HG03460 (cell line): Measurements from ENCODE around the gene BMP6.
"Not testable (repeated sequence)": the region's sequence is repeated elsewhere in the genome, so short reads cannot be mapped to it uniquely, and the experiment has no call there.

Source experiments
- ATAC-seq: cut with Tn5 transposase; IDR thresholded peaks from one replicate; pipeline ENCODE4 v1.9.1; 2021; ENCODE audit not compliant: unreplicated experiment

Gene BMP6

GRCh38 chr6:7880718-7881107 lies 154.8 kb downstream of the BMP6 start:
- no peak for ATAC-seq

GRCh38 chr6:7881765-7882500 lies 156.0 kb downstream of the BMP6 start:
- ATAC-seq: no peak

DNA sequence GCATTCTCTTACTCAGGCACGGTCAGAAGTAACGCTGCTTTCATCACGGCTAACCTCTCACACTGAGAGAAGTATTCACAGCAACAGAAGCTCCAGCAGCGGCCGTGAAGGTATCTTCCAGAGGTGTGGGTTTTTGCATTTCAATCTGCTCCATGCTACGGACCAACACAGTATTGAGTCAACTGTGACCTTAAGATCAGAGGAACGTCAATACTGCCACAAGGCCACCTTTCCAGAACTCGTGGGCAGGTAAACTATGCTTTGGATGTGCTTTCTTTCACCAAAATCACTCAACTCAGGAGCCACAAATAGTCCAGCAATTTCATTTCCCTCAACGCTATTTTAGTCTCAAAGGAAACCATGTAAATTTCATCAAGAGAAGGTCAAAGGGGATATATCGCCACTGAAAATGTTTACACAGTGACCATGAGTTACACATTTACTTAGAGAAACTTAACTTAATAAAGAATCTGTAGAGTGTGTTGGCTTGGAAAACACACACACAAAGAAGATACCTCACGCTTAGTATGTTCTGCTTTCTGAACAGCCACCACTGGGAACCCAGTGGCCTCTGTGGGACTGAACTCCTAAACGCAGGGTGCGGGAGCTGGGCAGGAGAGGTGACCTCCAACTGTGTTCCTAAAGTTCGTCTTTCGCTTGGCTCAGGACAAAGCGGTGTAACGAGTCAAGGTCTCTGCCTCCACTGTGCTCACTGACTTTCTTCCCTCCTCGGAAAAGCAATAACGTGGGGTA lies 156.8 kb downstream of the BMP6 start:
- no peak for ATAC-seq

GRCh38 chr6:7883381-7883780 lies 157.5 kb downstream of the BMP6 start:
- no peak for ATAC-seq

GRCh38 chr6:7886132-7886531 lies 160.2 kb downstream of the BMP6 start:
- no peak for ATAC-seq

DNA sequence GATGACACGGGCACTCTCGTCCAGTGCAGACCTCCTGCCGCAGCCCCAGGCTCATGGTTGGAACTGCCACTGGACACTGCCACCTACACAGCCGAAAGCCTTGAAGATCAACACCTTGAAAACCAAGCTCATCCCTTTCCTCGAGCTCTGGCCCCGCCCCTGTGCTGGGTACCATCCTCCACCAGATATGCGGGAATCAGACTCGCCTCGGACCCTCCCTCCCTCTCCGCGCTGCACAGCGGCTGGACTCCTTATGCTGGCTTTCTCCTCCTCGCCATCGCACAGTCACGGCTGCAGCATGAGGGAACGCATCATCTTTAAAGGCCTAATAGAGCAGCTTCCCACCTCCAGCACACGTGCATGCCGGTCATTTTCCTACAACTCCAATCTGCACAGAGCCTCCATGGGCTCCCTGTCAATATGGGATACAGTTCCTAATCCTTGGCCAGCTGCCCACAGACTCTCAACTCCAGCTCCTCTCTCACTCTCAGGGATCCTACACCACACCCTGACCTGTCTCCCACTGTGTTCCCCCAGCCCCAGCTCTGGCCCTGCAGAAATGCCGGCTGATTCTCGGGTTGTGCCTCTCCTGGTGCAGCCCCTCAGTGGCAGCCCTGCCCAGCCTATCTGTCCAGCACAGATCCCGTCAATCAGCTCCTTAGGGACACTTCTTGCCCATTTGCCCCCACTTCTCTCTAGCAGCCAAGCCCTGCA lies 161.5 kb downstream of the BMP6 start:
- ATAC-seq: no peak

- no peak for ATAC-seq
Observed at GRCh38 chr6:7888587-7889357, 162.9 kb downstream of the BMP6 start.

- no peak for ATAC-seq
Observed at GRCh38 chr6:7891078-7891872, 165.4 kb downstream of the BMP6 start.

GRCh38 chr6:7892367-7892766 lies 166.5 kb downstream of the BMP6 start:
- not testable (repeated sequence) for ATAC-seq

- no peak for ATAC-seq
Observed at GRCh38 chr6:7893342-7893741, 167.4 kb downstream of the BMP6 start.

DNA sequence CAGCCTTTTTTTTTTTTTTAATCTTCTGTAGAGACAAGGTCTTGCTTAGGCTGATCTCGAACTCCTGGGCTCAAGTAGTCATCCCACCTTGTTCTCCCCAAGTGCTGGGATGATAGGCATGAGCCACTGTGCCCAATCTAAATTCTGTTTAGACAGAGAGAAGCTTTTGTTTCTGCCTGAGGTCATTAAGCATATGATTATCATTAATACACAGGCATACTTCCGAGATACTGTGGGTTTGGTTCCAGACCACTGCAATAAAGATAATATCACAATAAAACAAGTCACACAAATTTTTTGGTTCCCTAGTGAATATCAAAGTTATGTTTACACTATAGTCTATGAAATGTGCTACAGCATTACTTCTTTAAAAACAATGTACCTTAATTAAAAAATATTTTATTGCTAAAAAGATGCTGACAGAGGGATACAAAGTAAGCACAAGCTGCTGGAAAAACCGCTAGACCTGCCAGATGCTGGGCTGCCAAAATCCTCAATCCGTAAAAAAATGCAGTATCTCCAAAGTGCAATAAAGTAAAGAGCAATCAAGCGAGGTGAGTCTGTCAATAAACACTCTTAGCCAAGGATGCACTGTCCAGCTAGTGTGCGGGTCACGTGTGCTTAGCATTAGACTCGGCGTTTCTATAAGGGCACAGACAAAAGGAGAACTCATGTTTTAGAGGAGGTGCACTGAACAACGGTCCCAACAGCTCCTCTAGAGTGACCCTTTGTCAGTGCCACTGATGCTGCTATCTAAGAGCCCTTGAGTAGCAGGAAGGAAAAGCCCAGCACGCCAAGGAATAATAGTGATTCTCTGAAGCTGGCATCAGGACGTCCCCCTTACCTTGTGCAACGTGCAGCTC lies 168.6 kb downstream of the BMP6 start:
- ATAC-seq: no peak

DNA sequence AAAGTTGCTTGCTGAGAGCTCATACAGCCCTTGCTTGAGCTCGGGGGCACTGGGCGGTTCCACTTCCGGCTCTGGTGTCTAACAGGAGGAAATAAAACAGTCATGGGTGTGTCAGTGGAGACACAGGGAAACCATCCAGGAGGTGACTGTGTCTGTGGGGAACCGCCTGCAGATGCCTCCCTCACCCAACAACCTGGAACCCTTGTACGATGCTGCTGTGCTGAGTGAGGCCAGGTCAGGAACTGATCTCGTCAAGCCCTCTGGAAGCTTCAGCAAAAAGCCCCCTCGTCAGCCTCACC lies 169.2 kb downstream of the BMP6 start:
- ATAC-seq: no peak

- ATAC-seq: no peak
Observed at GRCh38 chr6:7896465-7896987, 170.6 kb downstream of the BMP6 start.

DNA sequence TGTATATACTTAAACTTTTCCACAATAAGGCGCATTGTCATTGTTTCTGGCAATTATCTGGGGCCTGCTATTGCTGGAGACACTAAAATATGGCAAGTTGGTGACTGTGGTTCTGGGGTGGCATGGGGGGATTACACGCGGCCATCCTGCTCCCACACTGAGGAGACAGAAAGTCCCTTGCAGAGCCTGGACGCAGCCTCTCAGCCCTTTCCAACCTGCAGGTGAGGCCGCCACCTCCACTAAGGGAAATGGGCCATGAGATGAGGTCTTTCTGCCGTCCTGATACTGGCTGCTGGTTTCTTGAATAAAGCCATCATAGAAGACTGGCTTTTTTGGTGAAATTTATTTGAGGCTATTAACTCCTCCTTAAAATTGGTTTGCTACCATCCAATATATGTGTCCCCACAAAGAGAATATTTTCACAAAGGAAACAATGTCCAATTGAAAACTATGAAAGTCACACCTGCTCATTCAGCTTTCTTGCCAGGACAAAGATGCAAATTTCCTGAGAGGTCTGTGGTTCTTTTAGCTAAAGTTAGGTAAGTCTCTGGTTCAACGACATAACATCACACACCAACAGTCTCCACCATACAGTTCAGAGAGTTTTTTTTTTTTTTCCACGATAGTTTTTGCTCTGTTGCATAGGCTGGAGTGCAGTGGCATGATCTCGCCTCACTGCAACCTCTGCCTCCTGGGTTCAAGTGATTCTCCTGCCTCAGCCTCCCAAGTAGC lies 171.7 kb downstream of the BMP6 start:
- ATAC-seq: no peak

DNA sequence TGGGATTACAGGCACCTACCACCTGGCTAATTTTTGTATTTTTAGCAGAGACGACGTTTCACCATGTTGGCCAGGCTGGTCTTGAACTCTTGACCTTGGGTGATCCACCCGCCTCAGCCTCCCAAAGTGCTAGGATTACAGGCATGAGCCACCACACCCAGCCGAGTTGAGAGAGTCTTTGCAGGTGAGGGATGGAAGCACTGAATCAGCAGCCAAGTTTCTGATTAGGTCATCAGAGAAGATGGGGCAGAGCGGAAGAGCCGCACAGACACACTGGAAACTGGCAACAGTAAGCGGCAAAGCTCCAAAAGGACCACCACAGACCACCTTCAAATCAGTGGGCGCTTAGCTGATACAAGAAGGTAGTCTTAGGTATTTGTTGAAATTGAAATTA lies 172.3 kb downstream of the BMP6 start:
- ATAC-seq: not testable (repeated sequence)

- peak; percentile 63 for ATAC-seq
Observed at GRCh38 chr6:7899101-7899888, 173.4 kb downstream of the BMP6 start.

GRCh38 chr6:7899889-7900213 lies 174.0 kb downstream of the BMP6 start:
- no peak for ATAC-seq

GRCh38 chr6:7900621-7901020 lies 174.7 kb downstream of the BMP6 start:
- ATAC-seq: no peak
